B cell (primary cell): Measurements from ENCODE around the gene CEMIP2. TPM values are rescaled to one million over a fixed set of nuclear protein-coding genes. Genes with fewer than 3 reads are reported as not detected.
"Not testable (repeated sequence)": the region's sequence is repeated elsewhere in the genome, so short reads cannot be mapped to it uniquely, and the experiment has no call there.

ENCODE experiments used
- ATAC-seq: fragments of 200-7000 bp; cut with Tn5 transposase; one replicate; pipeline ENCODE4 v1.10.0; 2021; ENCODE audit warnings: low read depth, mild to moderate bottlenecking, moderate number of reproducible peaks, moderate library complexity
- CTCF ChIA-PET: fragments of 350-600 bp; sonication (Branson Sonifier 250); formaldehyde crosslinking; loops from one replicate; lab custom pipeline; 2021; ENCODE audit warnings: antibody characterized with exemption, inconsistent platforms; lab: Charles Lee
- POLR2A ChIA-PET: fragments of 350-600 bp; sonication (Branson Sonifier 250); formaldehyde crosslinking; loops from one replicate; lab custom pipeline; 2021; ENCODE audit warnings: antibody characterized with exemption; lab: Charles Lee
- DNase-seq: peaks from one replicate; pipeline ENCODE4 v3.0.0; 2013
- H2AFZ ChIP-seq: 2 replicates; pipeline ENCODE4 v1.6.1; 2012; ENCODE audit warnings: mild to moderate bottlenecking, low read depth, low read length; ENCODE audit not compliant: insufficient read depth, poor library complexity, severe bottlenecking
- H3K27ac ChIP-seq, 2 donors: 1 replicate in 1 of 2; 2 replicates in 1 of 2; pipeline ENCODE4 v1.5.1; 2012 to 2013; ENCODE audit warnings: low read length in 2 of 2, mild to moderate bottlenecking in 2 of 2, moderate library complexity in 1 of 2
- H3K27me3 ChIP-seq, 4 experiments: fragments of 200-600 bp in 1 of 4; sonication (generic) in 1 of 4; replicated peaks in 1 of 4; 1 replicate in 2 of 4; 2 replicates in 2 of 4; pipeline versions ENCODE4 v1.6.1 to v1.7.0; 2013 to 2016; ENCODE audit warnings: low read length in 3 of 4, mild to moderate bottlenecking in 2 of 4, mixed read lengths in 1 of 4, moderate library complexity in 1 of 4; ENCODE audit not compliant: insufficient read depth in 4 of 4, control insufficient read depth in 3 of 4; ENCODE audit errors: control extremely low read depth in 1 of 4
- H3K36me3 ChIP-seq, 2 experiments: replicated peaks in 1 of 2; 1 replicate in 1 of 2; 2 replicates in 1 of 2; pipeline versions ENCODE4 v1.6.1 to v1.7.1; 2013; ENCODE audit warnings: low read length in 1 of 2; ENCODE audit not compliant: insufficient read depth in 2 of 2, control insufficient read depth in 1 of 2; ENCODE audit errors: control extremely low read depth in 1 of 2, extremely low read depth in 1 of 2
- H3K4me1 ChIP-seq, 2 donors: fragments of 200-600 bp in 1 of 2; sonication (generic) in 1 of 2; 1 replicate in 1 of 2; 2 replicates in 1 of 2; pipeline versions ENCODE4 v1.5.1 to v1.6.1; 2013 to 2017; ENCODE audit warnings: low read length in 2 of 2; ENCODE audit not compliant: control insufficient read depth in 2 of 2, insufficient read depth in 2 of 2
- H3K4me2 ChIP-seq: replicated peaks from 2 replicates; pipeline ENCODE3; 2012; ENCODE audit warnings: mild to moderate bottlenecking, low read depth, low read length; ENCODE audit not compliant: poor library complexity, severe bottlenecking
- H3K4me3 ChIP-seq, 5 experiments: fragments of 200-600 bp in 1 of 5; sonication (generic) in 1 of 5; 1 replicate in 3 of 5; 2 replicates in 2 of 5; pipeline versions ENCODE4 v1.5.1 to v1.7.0; 2011 to 2016; ENCODE audit warnings: low read length in 4 of 5, mild to moderate bottlenecking in 4 of 5, low read depth in 2 of 5, control low read depth in 1 of 5, moderate library complexity in 1 of 5; ENCODE audit not compliant: insufficient read depth in 1 of 5; ENCODE audit errors: control extremely low read depth in 1 of 5, extremely low read depth in 1 of 5
- H3K79me2 ChIP-seq: fragments of 200-600 bp; sonication (generic); one replicate; pipeline ENCODE4 v1.6.0; 2016; ENCODE audit warnings: low read length; ENCODE audit not compliant: control insufficient read depth, insufficient read depth
- H3K9ac ChIP-seq: fragments of 200-600 bp; sonication (generic); 2 replicates; pipeline ENCODE4 v1.6.1; 2017; ENCODE audit warnings: mild to moderate bottlenecking, low read length, moderate library complexity
- H3K9me3 ChIP-seq, 3 donors: one replicate each; pipeline versions ENCODE4 v1.6.1 to v1.7.1; 2013; ENCODE audit warnings: low read length in 2 of 3; ENCODE audit not compliant: control insufficient read depth in 2 of 3, insufficient read depth in 1 of 3; ENCODE audit errors: control extremely low read depth in 1 of 3
- H4K20me1 ChIP-seq: 2 replicates; pipeline ENCODE4 v1.6.0; 2012; ENCODE audit warnings: mild to moderate bottlenecking, low read length; ENCODE audit not compliant: insufficient read depth, control insufficient read depth, poor library complexity, severe bottlenecking
- H3K27ac Mint-ChIP-seq: one replicate; pipeline ENCODE4 v1.8.0; 2021; ENCODE audit warnings: mixed read lengths
- H3K27me3 Mint-ChIP-seq: one replicate; pipeline ENCODE4 v1.8.0; 2021; ENCODE audit warnings: mixed read lengths
- H3K4me1 Mint-ChIP-seq: one replicate; pipeline ENCODE4 v1.8.0; 2021; ENCODE audit warnings: mixed read lengths
- H3K4me3 Mint-ChIP-seq: one replicate; pipeline ENCODE4 v1.8.0; 2021; ENCODE audit warnings: mixed read lengths
- H3K9me3 Mint-ChIP-seq: one replicate; pipeline ENCODE4 v1.8.0; 2022; ENCODE audit warnings: mixed read lengths; ENCODE audit not compliant: insufficient read depth
- EZH2 ChIP-seq: IDR thresholded peaks from 2 replicates; pipeline ENCODE4 v1.6.1; 2012; ENCODE audit warnings: borderline replicate concordance, low read depth, mild to moderate bottlenecking, moderate library complexity, low read length; ENCODE audit not compliant: insufficient read depth, poor library complexity, severe bottlenecking
- WGBS: methylation state at CpG from one replicate; pipeline ENCODE4 v1.1.5; 2013; ENCODE audit warnings: missing lambda C conversion rate; ENCODE audit not compliant: insufficient coverage; 5-methylcytosine and 5-hydroxymethylcytosine counted together
- intact Hi-C: fragments of 100-400 bp; cut with micrococcal nuclease; formaldehyde crosslinking; loops from one replicate; pipeline ENCODE4 v1.10.0; 2022
- polyA plus RNA-seq: library from polyadenylated mRNA; depleted of rRNA; stranded (reverse); fragments of >200 nt; gene quantifications from 2 replicates; pipeline ENCODE4 v1.2.3, GENCODE V29; 2012
- total RNA-seq, 2 donors: library from RNA; stranded (reverse); fragments of 120-200 nt in 1 of 2; gene quantifications; 1 replicate in 1 of 2; 2 replicates in 1 of 2; pipeline versions ENCODE4 v1.2.3 to v1.2.4, GENCODE V29; 2013 to 2022
- TF ChIP-seq, protein P1 (sequence below): fragments of 200-600 bp; IDR thresholded peaks from one replicate; pipeline ENCODE4 v1.8.0; 2022; ENCODE audit warnings: antibody characterized with exemption, mild to moderate bottlenecking

The CEMIP2 gene
- total and polyA plus RNA-seq, 2 donors (not counting 1 experiment from before 2014, with no cell fraction given): 35.4 to 90.6 TPM

DNA sequence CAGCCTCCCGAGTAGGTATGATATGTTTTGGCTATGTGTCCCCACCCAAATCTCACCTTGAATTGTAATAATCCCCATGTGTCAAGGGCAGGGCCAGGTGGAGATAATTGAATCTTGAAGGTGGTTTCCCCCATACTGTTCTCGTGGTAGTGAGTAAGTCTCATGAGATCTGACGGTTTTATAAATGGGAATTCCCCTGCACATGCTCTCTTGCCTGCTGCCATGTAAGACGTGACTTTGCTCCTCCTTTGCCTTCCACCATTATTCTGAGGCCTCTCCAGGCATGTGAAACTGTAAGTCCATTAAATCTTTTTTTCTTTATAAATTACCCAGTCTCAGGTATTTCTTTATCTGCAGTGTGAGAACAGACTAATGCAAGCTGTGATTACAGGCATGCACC, 111.0 kb downstream of the CEMIP2 start:
- H3K36me3 ChIP-seq, POLR2A ChIA-PET, H3K4me2 ChIP-seq, H3K79me2 ChIP-seq, H3K27me3 ChIP-seq, H3K27me3 Mint-ChIP-seq, H3K4me3 Mint-ChIP-seq, intact Hi-C loops, H3K4me3 ChIP-seq, H3K27ac Mint-ChIP-seq, H3K27ac ChIP-seq, DNase-seq, H2AFZ ChIP-seq, ATAC-seq, H4K20me1 ChIP-seq, H3K4me1 ChIP-seq, H3K4me1 Mint-ChIP-seq, CTCF ChIA-PET, H3K9ac ChIP-seq: not testable (repeated sequence)
- no CpG with 5 or more reads among the region's 4 CpGs for WGBS
- H3K9me3 ChIP-seq: peaks cover 0 to 15% (median 0%) of the 10 kb centered on the region in 3 donors
- peaks cover 11% of the 10 kb centered on the region for H3K9me3 Mint-ChIP-seq

DNA sequence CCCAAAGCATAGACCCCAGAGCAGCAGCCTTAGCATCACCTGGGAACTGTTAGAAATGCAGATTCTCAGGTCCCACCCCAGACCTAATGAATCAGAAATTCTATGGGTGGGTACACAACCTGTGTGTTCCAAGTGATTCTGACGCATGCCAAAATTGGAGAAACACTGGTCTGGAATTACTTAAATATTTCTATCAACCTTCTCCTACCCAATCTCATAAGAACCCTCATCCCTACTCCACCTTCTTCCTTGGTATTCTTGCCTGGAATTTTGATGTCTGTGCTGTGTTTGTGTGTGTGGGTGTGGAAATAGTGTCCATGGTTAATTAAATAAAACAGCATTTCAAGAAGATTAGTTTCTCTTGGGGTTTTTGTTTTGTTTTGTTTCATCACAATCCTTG, 111.8 kb downstream of the CEMIP2 start:
- intact Hi-C loops: no loop called here
- H3K9me3 Mint-ChIP-seq: peaks cover 11% of the 10 kb centered on the region
- peaks cover 4% of the 10 kb centered on the region for H3K27me3 Mint-ChIP-seq
- H2AFZ ChIP-seq: no peak overlapping the region
- no peak overlapping the region for H3K27ac Mint-ChIP-seq
- H3K27ac ChIP-seq: no peak overlapping the region
- no peaks in the 10 kb centered on the region for H3K79me2 ChIP-seq
- WGBS: no CpG with 5 or more reads among the region's 1 CpG
- no peaks in the 10 kb centered on the region for H3K36me3 ChIP-seq
- POLR2A ChIA-PET: no interaction called here
- TF ChIP-seq EZH2: no peak
- TF ChIP-seq, protein P1, sequence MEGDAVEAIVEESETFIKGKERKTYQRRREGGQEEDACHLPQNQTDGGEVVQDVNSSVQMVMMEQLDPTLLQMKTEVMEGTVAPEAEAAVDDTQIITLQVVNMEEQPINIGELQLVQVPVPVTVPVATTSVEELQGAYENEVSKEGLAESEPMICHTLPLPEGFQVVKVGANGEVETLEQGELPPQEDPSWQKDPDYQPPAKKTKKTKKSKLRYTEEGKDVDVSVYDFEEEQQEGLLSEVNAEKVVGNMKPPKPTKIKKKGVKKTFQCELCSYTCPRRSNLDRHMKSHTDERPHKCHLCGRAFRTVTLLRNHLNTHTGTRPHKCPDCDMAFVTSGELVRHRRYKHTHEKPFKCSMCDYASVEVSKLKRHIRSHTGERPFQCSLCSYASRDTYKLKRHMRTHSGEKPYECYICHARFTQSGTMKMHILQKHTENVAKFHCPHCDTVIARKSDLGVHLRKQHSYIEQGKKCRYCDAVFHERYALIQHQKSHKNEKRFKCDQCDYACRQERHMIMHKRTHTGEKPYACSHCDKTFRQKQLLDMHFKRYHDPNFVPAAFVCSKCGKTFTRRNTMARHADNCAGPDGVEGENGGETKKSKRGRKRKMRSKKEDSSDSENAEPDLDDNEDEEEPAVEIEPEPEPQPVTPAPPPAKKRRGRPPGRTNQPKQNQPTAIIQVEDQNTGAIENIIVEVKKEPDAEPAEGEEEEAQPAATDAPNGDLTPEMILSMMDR: no peak
- H3K4me1 Mint-ChIP-seq: peaks cover 7% of the 10 kb centered on the region
- ATAC-seq: no peak
- no peak overlapping the region for H3K4me2 ChIP-seq
- CTCF ChIA-PET: no interaction called here
- H4K20me1 ChIP-seq: no peaks in the 10 kb centered on the region
- no peak overlapping the region for H3K4me3 ChIP-seq
- H3K27me3 ChIP-seq: no peaks in the 10 kb centered on the region
- H3K9me3 ChIP-seq: peaks cover 0 to 15% (median 0%) of the 10 kb centered on the region in 3 donors
- no peak overlapping the region for H3K4me3 Mint-ChIP-seq
- DNase-seq: no peak
- H3K4me1 ChIP-seq: peaks cover 0 to 6% of the 10 kb centered on the region in 2 donors
- H3K9ac ChIP-seq: no peak overlapping the region
